ENCODE measurements around the gene PIGK. TPM values are rescaled to one million over a fixed set of nuclear protein-coding genes. Genes with fewer than 3 reads are reported as not detected.
"Not testable (repeated sequence)": the region's sequence is repeated elsewhere in the genome, so short reads cannot be mapped to it uniquely, and the experiment has no call there.

PIGK gene
- total RNA-seq, 2 experiments from 2014 or later, result 8.6 to 17.4 TPM

DNA sequence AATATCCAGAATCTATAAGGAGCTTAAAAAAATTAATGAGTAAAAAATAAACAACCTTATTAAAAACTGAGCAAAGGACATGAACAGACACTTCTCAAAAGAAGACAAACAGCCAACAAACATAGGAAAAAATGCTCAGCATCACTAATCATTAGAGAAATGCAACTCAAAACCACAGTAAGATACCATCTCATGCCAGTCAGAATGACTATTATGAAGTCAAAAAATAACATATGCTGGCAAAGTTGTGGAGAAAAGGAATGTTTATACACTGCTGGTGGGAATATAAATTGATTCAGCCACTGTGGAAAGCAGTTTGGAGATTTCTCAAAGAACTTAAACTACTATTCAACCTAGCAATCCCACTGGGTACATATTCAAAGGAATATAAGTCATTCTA lies 25.3 kb downstream of the PIGK start:
- no peak overlapping the region for H2AFZ ChIP-seq (ENCODE audit: low read length)
- no peak for TF ChIP-seq EZH2phosphoT487 (IDR thresholded peaks at IDR 0.05; ENCODE audit: borderline replicate concordance, low read depth, low read length)
- TF ChIP-seq, protein P1, sequence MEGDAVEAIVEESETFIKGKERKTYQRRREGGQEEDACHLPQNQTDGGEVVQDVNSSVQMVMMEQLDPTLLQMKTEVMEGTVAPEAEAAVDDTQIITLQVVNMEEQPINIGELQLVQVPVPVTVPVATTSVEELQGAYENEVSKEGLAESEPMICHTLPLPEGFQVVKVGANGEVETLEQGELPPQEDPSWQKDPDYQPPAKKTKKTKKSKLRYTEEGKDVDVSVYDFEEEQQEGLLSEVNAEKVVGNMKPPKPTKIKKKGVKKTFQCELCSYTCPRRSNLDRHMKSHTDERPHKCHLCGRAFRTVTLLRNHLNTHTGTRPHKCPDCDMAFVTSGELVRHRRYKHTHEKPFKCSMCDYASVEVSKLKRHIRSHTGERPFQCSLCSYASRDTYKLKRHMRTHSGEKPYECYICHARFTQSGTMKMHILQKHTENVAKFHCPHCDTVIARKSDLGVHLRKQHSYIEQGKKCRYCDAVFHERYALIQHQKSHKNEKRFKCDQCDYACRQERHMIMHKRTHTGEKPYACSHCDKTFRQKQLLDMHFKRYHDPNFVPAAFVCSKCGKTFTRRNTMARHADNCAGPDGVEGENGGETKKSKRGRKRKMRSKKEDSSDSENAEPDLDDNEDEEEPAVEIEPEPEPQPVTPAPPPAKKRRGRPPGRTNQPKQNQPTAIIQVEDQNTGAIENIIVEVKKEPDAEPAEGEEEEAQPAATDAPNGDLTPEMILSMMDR (conservative IDR thresholded peaks at IDR 0.05; ENCODE audit: low read length), result no peak
- H3K36me3 ChIP-seq (ENCODE audit: insufficient read depth, low read length), result peaks cover 3% of the 10 kb centered on the region; the same call in 1 of the 2 replicates
- no peaks in the 10 kb centered on the region for H3K9me3 ChIP-seq (ENCODE audit: low read length)
- BruUV-seq (replicated peaks), result no TSS peak
- H3K4me1 ChIP-seq (ENCODE audit: insufficient read depth, low read length, poor library complexity, severe bottlenecking), result no peaks in the 10 kb centered on the region
- H3K4me3 ChIP-seq (ENCODE audit: low read depth, low read length, poor library complexity, severe bottlenecking), result no peak overlapping the region
- H3K27ac ChIP-seq (ENCODE audit: low read depth, low read length, poor library complexity, severe bottlenecking), result no peak overlapping the region
- DNase-seq (ENCODE audit: low spot score), result no peak
- H3K9me2 ChIP-seq (ENCODE audit: insufficient read depth, low read length), result no peaks in the 10 kb centered on the region
- H3K79me2 ChIP-seq (ENCODE audit: insufficient read depth, low read depth, low read length), result no peaks in the 10 kb centered on the region
- ChIA-PET CTCF (ENCODE audit: unreplicated experiment) (no interaction called here), POLR2A (interaction anchor here (0.6 to 0.8 kb wide), 2 partner anchors 203 to 230 kb away, joined by 3 to 4 read pairs; no protein-coding TSS in a partner anchor)
- no peaks in the 10 kb centered on the region for H4K20me1 ChIP-seq (ENCODE audit: insufficient read depth, low read length)
- H3K4me2 ChIP-seq (ENCODE audit: low read length), result no peak overlapping the region
- intact Hi-C loops (cut with micrococcal nuclease; ENCODE audit: unreplicated experiment), result no loop called here

- Histone ChIP-seq H3K4me3 (ENCODE audit: low read depth, low read length, poor library complexity, severe bottlenecking) (no peak overlapping the region), H3K9me2 (ENCODE audit: insufficient read depth, low read length) (no peaks in the 10 kb centered on the region), H3K4me1 (ENCODE audit: insufficient read depth, low read length, poor library complexity, severe bottlenecking) (no peaks in the 10 kb centered on the region), H4K20me1 (ENCODE audit: insufficient read depth, low read length) (no peaks in the 10 kb centered on the region), H3K79me2 (ENCODE audit: insufficient read depth, low read depth, low read length) (no peaks in the 10 kb centered on the region), H3K9me3 (ENCODE audit: low read length) (no peaks in the 10 kb centered on the region), H3K4me2 (ENCODE audit: low read length) (no peak overlapping the region), H3K36me3 (ENCODE audit: insufficient read depth, low read length) (peaks cover 4% of the 10 kb centered on the region; the same call in 1 of the 2 replicates), H2AFZ (ENCODE audit: low read length) (no peak overlapping the region), H3K27ac (ENCODE audit: low read depth, low read length, poor library complexity, severe bottlenecking) (no peak overlapping the region)
- intact Hi-C loops (cut with micrococcal nuclease; ENCODE audit: unreplicated experiment), result no loop called here
- ChIA-PET POLR2A (interaction anchor here (0.7 kb wide), 1 partner anchor 16 kb away, joined by 3 read pairs; no protein-coding TSS in a partner anchor), CTCF (ENCODE audit: unreplicated experiment) (no interaction called here)
- TF ChIP-seq EZH2phosphoT487 (IDR thresholded peaks at IDR 0.05; ENCODE audit: borderline replicate concordance, low read depth, low read length), result no peak
- TF ChIP-seq, protein P1 (conservative IDR thresholded peaks at IDR 0.05; ENCODE audit: low read length), result no peak
- DNase-seq (ENCODE audit: low spot score), result peak; percentile 12
- BruUV-seq (replicated peaks), result no TSS peak
Observed at GRCh38 chr1:77188770-77189169, 30.5 kb downstream of the PIGK start.

DNA sequence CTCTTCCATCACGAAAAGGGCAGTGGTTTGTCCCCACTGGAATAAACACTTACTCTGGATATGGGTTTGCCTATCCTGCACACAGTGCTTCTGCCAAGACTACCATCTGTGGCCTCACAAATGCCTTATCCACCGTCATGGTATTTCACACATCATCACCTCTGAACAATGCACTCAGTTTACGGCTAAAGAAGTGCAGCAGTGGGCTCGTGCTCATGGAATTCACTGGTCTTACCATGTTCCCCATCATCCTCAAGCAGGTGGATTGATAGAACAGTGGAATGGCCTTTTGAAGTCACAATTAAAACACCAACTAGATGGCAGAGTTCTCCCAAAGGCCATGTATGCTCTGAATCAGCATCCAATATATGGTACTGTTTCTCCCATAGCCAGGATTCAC lies 32.3 kb downstream of the PIGK start:
- DNase-seq (ENCODE audit: low spot score); POLR2A ChIA-PET; H3K4me3 ChIP-seq (ENCODE audit: low read depth, low read length, poor library complexity, severe bottlenecking); H3K4me1 ChIP-seq (ENCODE audit: insufficient read depth, low read length, poor library complexity, severe bottlenecking); CTCF ChIA-PET (ENCODE audit: unreplicated experiment); H3K4me2 ChIP-seq (ENCODE audit: low read length); H3K9me2 ChIP-seq (ENCODE audit: insufficient read depth, low read length); H2AFZ ChIP-seq (ENCODE audit: low read length); H3K36me3 ChIP-seq (ENCODE audit: insufficient read depth, low read length); H4K20me1 ChIP-seq (ENCODE audit: insufficient read depth, low read length); H3K27ac ChIP-seq (ENCODE audit: low read depth, low read length, poor library complexity, severe bottlenecking); BruUV-seq (replicated peaks); H3K9me3 ChIP-seq (ENCODE audit: low read length); intact Hi-C loops (cut with micrococcal nuclease; ENCODE audit: unreplicated experiment); H3K79me2 ChIP-seq (ENCODE audit: insufficient read depth, low read depth, low read length): not testable (repeated sequence)
